Endothelial cell of umbilical vein (primary cell): ENCODE data around the gene PHC2.
A peak's percentile ranks its signal among the peaks of the same experiment; 100 is the strongest.

Experiments used
- EZH2 ChIP-seq: IDR thresholded peaks from 2 replicates; pipeline ENCODE4 v1.6.1; 2012; ENCODE audit warnings: borderline replicate concordance, low read depth, mild to moderate bottlenecking, moderate library complexity, low read length, inconsistent platforms; ENCODE audit not compliant: severe bottlenecking
- FOS ChIP-seq: IDR thresholded peaks from 2 replicates; pipeline ENCODE4 v1.6.1; 2011; ENCODE audit warnings: mild to moderate bottlenecking, low read length, moderate library complexity, borderline replicate concordance; ENCODE audit not compliant: insufficient read depth
- JUN ChIP-seq: IDR thresholded peaks from 2 replicates; pipeline ENCODE4 v1.6.1; 2011; ENCODE audit warnings: borderline replicate concordance, low read depth; ENCODE audit not compliant: insufficient read length, insufficient read depth
- MAX ChIP-seq: IDR thresholded peaks from 2 replicates; pipeline ENCODE4 v1.6.1; 2011; ENCODE audit not compliant: insufficient read depth, insufficient read length
- MYC ChIP-seq: IDR thresholded peaks from one replicate; pipeline ENCODE4 v1.6.1; 2011; ENCODE audit warnings: mild to moderate bottlenecking, low read depth, low read length
- POLR2A ChIP-seq: IDR thresholded peaks from 2 replicates; pipeline ENCODE4 v1.6.1; 2012; ENCODE audit warnings: low read depth, mild to moderate bottlenecking, control low read depth, low read length
- POLR2AphosphoS5 ChIP-seq: IDR thresholded peaks from 2 replicates; pipeline ENCODE4 v1.6.1; 2012; ENCODE audit warnings: low read depth, mild to moderate bottlenecking, control low read depth, low read length, moderate library complexity; ENCODE audit not compliant: insufficient read depth
- TF ChIP-seq, protein P1 (sequence below), 2 donors: IDR thresholded peaks; 1 replicate in 1 of 2; 2 replicates in 1 of 2; pipeline ENCODE4 v1.5.1; 2011; ENCODE audit warnings: low read length in 2 of 2, mild to moderate bottlenecking in 2 of 2, moderate library complexity in 2 of 2, control low read depth in 1 of 2, inconsistent platforms in 1 of 2, low read depth in 1 of 2; ENCODE audit not compliant: insufficient read depth in 1 of 2; ENCODE audit errors: extremely low read depth in 1 of 2

GRCh38 chr1:33470495-33471012, 39.7 kb upstream of the PHC2 start:
- TF ChIP-seq EZH2 (no peak), MYC (no peak), FOS (no peak), JUN (no peak), POLR2AphosphoS5 (no peak), POLR2A (no peak), MAX (no peak)
- TF ChIP-seq, protein P1, sequence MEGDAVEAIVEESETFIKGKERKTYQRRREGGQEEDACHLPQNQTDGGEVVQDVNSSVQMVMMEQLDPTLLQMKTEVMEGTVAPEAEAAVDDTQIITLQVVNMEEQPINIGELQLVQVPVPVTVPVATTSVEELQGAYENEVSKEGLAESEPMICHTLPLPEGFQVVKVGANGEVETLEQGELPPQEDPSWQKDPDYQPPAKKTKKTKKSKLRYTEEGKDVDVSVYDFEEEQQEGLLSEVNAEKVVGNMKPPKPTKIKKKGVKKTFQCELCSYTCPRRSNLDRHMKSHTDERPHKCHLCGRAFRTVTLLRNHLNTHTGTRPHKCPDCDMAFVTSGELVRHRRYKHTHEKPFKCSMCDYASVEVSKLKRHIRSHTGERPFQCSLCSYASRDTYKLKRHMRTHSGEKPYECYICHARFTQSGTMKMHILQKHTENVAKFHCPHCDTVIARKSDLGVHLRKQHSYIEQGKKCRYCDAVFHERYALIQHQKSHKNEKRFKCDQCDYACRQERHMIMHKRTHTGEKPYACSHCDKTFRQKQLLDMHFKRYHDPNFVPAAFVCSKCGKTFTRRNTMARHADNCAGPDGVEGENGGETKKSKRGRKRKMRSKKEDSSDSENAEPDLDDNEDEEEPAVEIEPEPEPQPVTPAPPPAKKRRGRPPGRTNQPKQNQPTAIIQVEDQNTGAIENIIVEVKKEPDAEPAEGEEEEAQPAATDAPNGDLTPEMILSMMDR (IDR thresholded peaks at IDR 0.05; ENCODE audit: extremely low read depth in 1 of 2, insufficient read depth in 1 of 2, low read depth in 1 of 2, low read length in 2 of 2): peak; percentile 82 to 84
